Cardiac muscle cell (in vitro differentiated cells and primary cell): ENCODE results near the gene PLSCR1. TPM values are rescaled to one million over a fixed set of nuclear protein-coding genes. Genes with fewer than 3 reads are reported as not detected.

Experiments
- DNase-seq, 2 donors: peaks; one replicate each; pipeline versions ENCODE4 v3.0.0 to v3.0.0-alpha.2; 2010 to 2017; ENCODE audit warnings: low read depth in 1 of 2, low spot score in 1 of 2
- H3K27ac ChIP-seq: fragments of 200-600 bp; sonication (generic); 2 replicates; pipeline ENCODE4 v1.5.1; 2016
- H3K27me3 ChIP-seq: fragments of 200-600 bp; sonication (generic); 2 replicates; pipeline ENCODE4 v1.6.0; 2016; ENCODE audit warnings: control low read depth
- H3K36me3 ChIP-seq: fragments of 200-600 bp; sonication (generic); 2 replicates; pipeline ENCODE4 v1.5.1; 2016; ENCODE audit warnings: control low read depth
- H3K4me1 ChIP-seq: fragments of 200-600 bp; sonication (generic); 2 replicates; pipeline ENCODE4 v1.8.1; 2017; ENCODE audit warnings: low read depth, mild to moderate bottlenecking, mixed run types
- H3K4me3 ChIP-seq: fragments of 200-600 bp; sonication (generic); 2 replicates; pipeline ENCODE4 v1.5.1; 2016; ENCODE audit warnings: mild to moderate bottlenecking
- H3K9me3 ChIP-seq: fragments of 200-600 bp; sonication (generic); 2 replicates; pipeline ENCODE4 v1.5.1; 2017; ENCODE audit warnings: low read depth, mild to moderate bottlenecking, control low read depth
- CTCF ChIP-seq: IDR thresholded peaks from 2 replicates; pipeline ENCODE4 v1.5.1; 2012; ENCODE audit warnings: low read depth, mild to moderate bottlenecking, low read length
- polyA plus RNA-seq: library from polyadenylated mRNA; unstranded; fragments of >200 nt; fragmentation: Nextera tagmentation; extraction: Ambion mirVana; gene quantifications from 2 replicates; pipeline ENCODE4 v1.2.1, GENCODE V29; 2016
- total RNA-seq: library from RNA; depleted of rRNA; stranded (reverse); fragments of >200 nt; gene quantifications from 2 replicates; pipeline ENCODE4 v1.2.3, GENCODE V29; 2016

PLSCR1 gene
- total and polyA plus RNA-seq, 2 experiments from 2014 or later: 20.3 to 22.8 TPM

- DNase-seq: no peak
- Histone ChIP-seq H3K9me3 (no peaks in the 10 kb centered on the region), H3K4me1 (no peaks in the 10 kb centered on the region), H3K27me3 (no peaks in the 10 kb centered on the region), H3K4me3 (no peak overlapping the region), H3K36me3 (no peaks in the 10 kb centered on the region), H3K27ac (no peak overlapping the region)
- no peak for TF ChIP-seq CTCF
These were observed 14.4 kb upstream of the PLSCR1 start for GRCh38 chr3:146558781-146559180.

- no peak for TF ChIP-seq CTCF
These were observed 13.3 kb upstream of the PLSCR1 start for GRCh38 chr3:146557745-146558144.

GRCh38 chr3:146555311-146555710 is 10.9 kb upstream of the PLSCR1 start:
- H3K27ac ChIP-seq: no peak overlapping the region
- TF ChIP-seq CTCF: no peak

More at GRCh38 chr3:146557745-146558144, 13.3 kb upstream of the PLSCR1 start:
- Histone ChIP-seq H3K9me3 (no peaks in the 10 kb centered on the region), H3K36me3 (no peaks in the 10 kb centered on the region), H3K27me3 (no peaks in the 10 kb centered on the region), H3K27ac (no peak overlapping the region), H3K4me1 (no peaks in the 10 kb centered on the region), H3K4me3 (no peak overlapping the region)
- DNase-seq: no peak

GRCh38 chr3:146554151-146554760 is 9.8 kb upstream of the PLSCR1 start:
- H3K4me1 ChIP-seq: no peaks in the 10 kb centered on the region
- peak in 1 of 2 donors; percentile 53 for DNase-seq
- H3K4me3 ChIP-seq: no peak overlapping the region
- H3K27ac ChIP-seq: no peak overlapping the region
- H3K36me3 ChIP-seq: no peaks in the 10 kb centered on the region
- TF ChIP-seq CTCF: no peak
- no peaks in the 10 kb centered on the region for H3K9me3 ChIP-seq
- no peaks in the 10 kb centered on the region for H3K27me3 ChIP-seq

More at GRCh38 chr3:146555311-146555710, 10.9 kb upstream of the PLSCR1 start:
- DNase-seq: no peak
- H3K27me3 ChIP-seq: no peaks in the 10 kb centered on the region
- H3K9me3 ChIP-seq: no peaks in the 10 kb centered on the region
- H3K36me3 ChIP-seq: no peaks in the 10 kb centered on the region
- H3K4me3 ChIP-seq: no peak overlapping the region
- no peaks in the 10 kb centered on the region for H3K4me1 ChIP-seq

GRCh38 chr3:146550743-146551510 is 6.5 kb upstream of the PLSCR1 start:
- Histone ChIP-seq H3K4me3 (no peak overlapping the region), H3K36me3 (no peaks in the 10 kb centered on the region), H3K9me3 (no peaks in the 10 kb centered on the region), H3K27ac (no peak overlapping the region), H3K27me3 (no peaks in the 10 kb centered on the region), H3K4me1 (no peaks in the 10 kb centered on the region)
- peak in 1 of 2 donors; percentile 89 for DNase-seq
- TF ChIP-seq CTCF: no peak
